ENCODE data around the gene SNX30.
A peak's percentile ranks its signal among the peaks of the same experiment; 100 is the strongest.

SNX30 gene

GRCh38 chr9:112810696-112811490 lies 60.3 kb downstream of the SNX30 start:
- no peak for DNase-seq (ENCODE audit: low read depth, low spot score)
- no peak overlapping the region for H3K4me3 ChIP-seq (ENCODE audit: low read length)

DNA sequence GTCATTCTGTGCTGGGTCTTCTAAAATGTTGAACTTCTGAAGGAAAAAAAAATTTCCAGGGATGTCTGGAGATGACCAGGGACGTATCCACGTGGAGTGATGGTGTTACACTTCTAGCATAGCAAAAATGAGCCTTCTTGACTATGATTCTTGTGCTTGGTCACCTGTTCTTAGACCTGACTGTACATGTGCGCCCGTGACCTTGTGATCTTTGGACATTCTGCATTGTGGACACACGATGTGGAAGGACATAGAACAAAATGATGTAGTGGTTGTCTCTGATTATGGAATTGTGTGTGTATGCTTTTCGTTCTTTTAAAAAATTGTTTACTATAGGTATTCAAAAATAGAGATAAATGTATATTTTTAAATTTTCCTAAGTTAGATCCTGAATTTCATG lies 61.0 kb downstream of the SNX30 start:
- DNase-seq (ENCODE audit: low read depth, low spot score) = no peak
- no peak overlapping the region for H3K4me3 ChIP-seq (ENCODE audit: low read length)

- DNase-seq (ENCODE audit: low read depth, low spot score) = no peak
- H3K4me3 ChIP-seq (ENCODE audit: low read length) = no peak overlapping the region
These were observed 65.3 kb downstream of the SNX30 start for GRCh38 chr9:112815868-112816267.

DNA sequence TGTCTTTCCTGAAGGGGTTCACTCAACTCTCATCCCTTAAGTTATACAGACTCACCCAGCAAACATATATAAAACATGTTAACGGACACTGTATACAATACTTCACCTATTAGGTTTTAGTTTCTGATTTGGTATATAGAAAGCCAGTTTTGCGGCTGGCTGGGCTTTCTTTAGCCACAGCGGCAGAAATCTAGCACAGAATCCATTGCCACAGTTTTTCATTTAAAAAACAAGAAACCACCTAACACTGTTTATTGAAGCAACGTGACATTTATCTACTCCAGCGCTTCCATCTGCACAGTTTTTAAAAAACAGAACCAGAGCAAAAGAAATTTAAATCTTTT lies 67.3 kb downstream of the SNX30 start:
- no peak overlapping the region for H3K4me3 ChIP-seq (ENCODE audit: low read length)
- no peak for DNase-seq (ENCODE audit: low read depth, low spot score)

- H3K4me3 ChIP-seq (ENCODE audit: low read length) = no peak overlapping the region
- peak; percentile 15 for DNase-seq (ENCODE audit: low read depth, low spot score)
These were observed 69.3 kb downstream of the SNX30 start for GRCh38 chr9:112819635-112820496.

- DNase-seq (ENCODE audit: low read depth, low spot score) = no peak
- no peak overlapping the region for H3K4me3 ChIP-seq (ENCODE audit: low read length)
These were observed 70.3 kb downstream of the SNX30 start for GRCh38 chr9:112820881-112821280.

DNA sequence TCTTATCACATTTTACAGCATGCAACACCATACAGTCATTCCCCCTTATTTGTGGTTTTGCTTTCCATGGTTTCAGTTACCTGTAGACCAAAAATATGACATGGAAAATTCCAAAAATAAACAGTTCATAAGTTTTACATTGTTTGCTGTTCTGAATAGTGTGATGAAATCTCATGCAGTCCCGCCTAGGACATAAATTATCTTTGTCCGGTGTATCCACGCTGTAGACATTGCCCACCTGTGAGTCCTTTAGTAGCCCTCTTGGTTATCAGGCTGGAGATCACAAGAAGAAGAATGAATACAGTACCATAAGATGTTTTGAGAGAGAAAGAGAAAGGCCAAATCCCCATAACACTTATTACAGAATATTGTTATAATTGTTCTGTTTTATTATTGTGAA lies 72.1 kb downstream of the SNX30 start:
- DNase-seq (ENCODE audit: low read depth, low spot score) = no peak
- H3K4me3 ChIP-seq (ENCODE audit: low read length) = no peak overlapping the region

DNA sequence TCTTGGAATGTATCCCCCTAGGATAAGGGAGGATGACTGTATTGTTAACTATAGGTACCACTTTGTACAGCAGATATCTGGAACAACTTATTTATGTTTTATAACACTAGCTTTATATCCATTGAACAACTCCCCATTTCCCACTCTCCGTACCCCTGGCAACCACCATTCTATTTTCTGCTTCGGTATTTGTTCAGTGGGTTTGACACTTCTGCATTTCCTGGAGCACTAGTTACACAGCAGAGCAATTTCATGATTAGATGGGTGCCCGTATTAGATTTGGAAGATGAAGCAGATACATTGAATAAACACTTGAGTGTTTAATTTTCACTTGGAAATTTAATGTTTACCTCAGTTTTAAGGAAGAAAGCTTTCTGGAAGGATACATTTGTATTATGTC lies 72.7 kb downstream of the SNX30 start:
- H3K4me3 ChIP-seq (ENCODE audit: low read length) = no peak overlapping the region
- no peak for DNase-seq (ENCODE audit: low read depth, low spot score)

GRCh38 chr9:112831281-112831851 lies 80.8 kb downstream of the SNX30 start:
- DNase-seq (ENCODE audit: low read depth, low spot score) = no peak
- no peak overlapping the region for H3K4me3 ChIP-seq (ENCODE audit: low read length)

- DNase-seq (ENCODE audit: low read depth, low spot score) = no peak
- H3K4me3 ChIP-seq (ENCODE audit: low read length) = no peak overlapping the region
These were observed 81.4 kb downstream of the SNX30 start for GRCh38 chr9:112831969-112832368.

GRCh38 chr9:112833081-112833480 lies 82.5 kb downstream of the SNX30 start:
- no peak for DNase-seq (ENCODE audit: low read depth, low spot score)
- no peak overlapping the region for H3K4me3 ChIP-seq (ENCODE audit: low read length)

DNA sequence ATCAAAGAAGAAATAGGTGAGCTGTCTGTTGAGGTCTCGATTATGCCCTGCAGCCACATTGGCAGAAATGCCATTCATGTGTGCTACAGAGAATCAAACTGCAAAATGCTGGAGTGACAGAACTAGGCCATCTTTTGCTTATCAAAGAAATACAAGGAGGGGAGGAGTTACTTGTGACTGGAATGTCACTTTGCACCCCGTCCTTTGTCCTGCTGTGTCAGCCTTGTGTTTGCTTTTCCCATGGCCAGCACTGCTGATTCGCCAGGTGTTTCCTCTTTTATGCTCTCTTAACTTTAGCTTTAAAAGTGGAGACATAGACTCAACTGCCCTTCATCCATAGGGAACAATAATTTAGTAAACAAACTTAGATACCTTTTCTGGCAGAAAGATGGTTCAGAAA lies 85.8 kb downstream of the SNX30 start:
- DNase-seq (ENCODE audit: low read depth, low spot score) = no peak

GRCh38 chr9:112838342-112838741 lies 87.8 kb downstream of the SNX30 start:
- no peak overlapping the region for H3K4me3 ChIP-seq (ENCODE audit: low read length)
- DNase-seq (ENCODE audit: low read depth, low spot score) = no peak

More for the DNA sequence above, 85.8 kb downstream of the SNX30 start:
- H3K4me3 ChIP-seq (ENCODE audit: low read length) = no peak overlapping the region

- no peak for DNase-seq (ENCODE audit: low read depth, low spot score)
- no peak overlapping the region for H3K4me3 ChIP-seq (ENCODE audit: low read length)
These were observed 88.8 kb downstream of the SNX30 start for GRCh38 chr9:112839331-112839730.

- H3K4me3 ChIP-seq (ENCODE audit: low read length) = no peak overlapping the region
- DNase-seq (ENCODE audit: low read depth, low spot score) = no peak
These were observed 90.7 kb downstream of the SNX30 start for GRCh38 chr9:112841261-112841660.

DNA sequence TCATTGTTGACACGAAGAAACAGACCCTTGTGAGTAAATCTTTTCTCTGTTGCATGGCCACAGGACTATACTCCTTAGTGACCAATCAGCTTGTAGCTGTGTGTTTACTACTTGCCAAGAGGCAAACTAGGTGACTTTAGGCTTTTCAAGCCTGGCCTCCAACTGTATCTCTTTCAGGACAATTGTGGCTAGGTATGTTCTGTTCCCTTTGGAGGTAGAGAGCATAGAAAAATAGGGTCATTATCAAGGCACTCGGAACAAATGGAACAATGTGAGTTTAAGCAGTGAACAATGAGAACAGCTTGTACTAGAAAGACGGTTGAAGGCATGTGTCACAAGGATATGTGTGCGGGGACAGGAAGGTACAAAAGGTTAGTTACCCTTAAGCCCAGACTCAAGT lies 92.0 kb downstream of the SNX30 start:
- no peak overlapping the region for H3K4me3 ChIP-seq (ENCODE audit: low read length)
- no peak for DNase-seq (ENCODE audit: low read depth, low spot score)

GRCh38 chr9:112844771-112845542 lies 94.4 kb downstream of the SNX30 start:
- DNase-seq (ENCODE audit: low read depth, low spot score) = peak; percentile 53
- no peak overlapping the region for H3K4me3 ChIP-seq (ENCODE audit: low read length)

DNA sequence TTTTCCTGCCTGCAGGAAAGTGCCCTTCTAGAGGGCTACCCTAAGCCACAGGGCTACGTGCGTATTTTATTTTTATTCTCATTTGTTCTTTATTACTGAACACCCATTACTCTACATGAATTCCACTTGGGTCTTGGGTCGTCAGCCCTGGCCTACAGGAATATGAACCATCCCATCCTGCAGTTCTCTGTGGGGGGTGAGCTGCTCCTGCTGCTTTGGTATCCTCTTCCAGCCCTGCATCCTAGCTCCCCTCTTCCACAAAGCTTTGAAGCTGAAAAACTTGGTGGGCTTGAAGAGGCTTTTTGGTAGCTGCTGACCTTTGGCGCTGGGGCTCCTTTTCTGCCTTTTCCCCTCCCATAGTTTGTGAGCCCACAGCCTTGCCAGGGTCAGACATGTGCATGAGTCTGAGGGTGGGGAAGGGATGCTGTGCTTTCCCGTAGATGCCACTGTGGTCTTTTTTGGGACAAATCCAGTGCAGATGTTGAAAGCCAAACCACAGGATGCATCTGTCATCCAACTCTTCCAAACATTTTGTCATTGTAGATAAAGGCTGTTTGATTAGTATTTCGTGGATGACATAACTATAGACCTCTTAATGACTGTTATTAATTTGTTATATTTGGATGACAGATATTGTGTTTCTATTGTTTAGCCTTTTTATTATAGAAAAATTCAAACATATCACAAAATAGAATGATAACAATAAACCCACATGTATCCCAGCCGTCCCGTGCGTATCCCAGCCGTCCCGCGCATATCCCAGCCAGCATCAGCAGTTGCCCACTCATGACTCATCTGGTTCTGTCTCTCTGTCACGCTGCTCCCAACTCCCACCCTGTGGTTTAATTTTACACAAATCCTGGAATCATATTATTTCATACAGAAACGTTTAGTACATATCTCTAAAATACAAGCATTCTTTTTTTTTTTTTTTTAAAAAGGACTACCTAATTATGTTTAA lies 96.2 kb downstream of the SNX30 start:
- DNase-seq (ENCODE audit: low read depth, low spot score) = no peak
- no peak overlapping the region for H3K4me3 ChIP-seq (ENCODE audit: low read length)
